HG03342 (cell line): Measurements from ENCODE around the gene PXDC1.
"Not testable (repeated sequence)": the region's sequence is repeated elsewhere in the genome, so short reads cannot be mapped to it uniquely, and the experiment has no call there.

Experiments
- ATAC-seq: cut with Tn5 transposase; IDR thresholded peaks from one replicate; pipeline ENCODE4 v1.9.1; 2021; ENCODE audit warnings: mild to moderate bottlenecking, moderate library complexity; ENCODE audit not compliant: unreplicated experiment

The PXDC1 gene

DNA sequence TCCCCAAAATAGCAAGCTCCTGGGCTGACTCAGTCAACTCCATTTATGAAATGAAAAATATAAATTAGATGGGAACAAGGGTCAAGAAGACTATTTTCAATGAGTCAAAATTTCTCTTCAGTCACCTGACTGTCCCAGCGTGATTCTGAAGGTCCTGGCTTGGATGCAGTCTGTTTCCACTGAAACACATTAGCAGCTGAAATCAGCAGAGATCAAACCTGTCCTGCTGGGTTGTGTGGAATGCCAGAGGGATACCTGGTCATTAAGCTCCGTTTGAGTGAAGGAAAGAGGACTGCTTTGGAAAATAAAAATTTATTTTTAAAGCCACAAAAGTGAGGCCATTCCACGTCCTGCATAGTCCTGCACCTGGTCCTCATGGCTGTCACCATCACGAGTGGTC is 37.4 kb downstream of the PXDC1 start:
- ATAC-seq = no peak

DNA sequence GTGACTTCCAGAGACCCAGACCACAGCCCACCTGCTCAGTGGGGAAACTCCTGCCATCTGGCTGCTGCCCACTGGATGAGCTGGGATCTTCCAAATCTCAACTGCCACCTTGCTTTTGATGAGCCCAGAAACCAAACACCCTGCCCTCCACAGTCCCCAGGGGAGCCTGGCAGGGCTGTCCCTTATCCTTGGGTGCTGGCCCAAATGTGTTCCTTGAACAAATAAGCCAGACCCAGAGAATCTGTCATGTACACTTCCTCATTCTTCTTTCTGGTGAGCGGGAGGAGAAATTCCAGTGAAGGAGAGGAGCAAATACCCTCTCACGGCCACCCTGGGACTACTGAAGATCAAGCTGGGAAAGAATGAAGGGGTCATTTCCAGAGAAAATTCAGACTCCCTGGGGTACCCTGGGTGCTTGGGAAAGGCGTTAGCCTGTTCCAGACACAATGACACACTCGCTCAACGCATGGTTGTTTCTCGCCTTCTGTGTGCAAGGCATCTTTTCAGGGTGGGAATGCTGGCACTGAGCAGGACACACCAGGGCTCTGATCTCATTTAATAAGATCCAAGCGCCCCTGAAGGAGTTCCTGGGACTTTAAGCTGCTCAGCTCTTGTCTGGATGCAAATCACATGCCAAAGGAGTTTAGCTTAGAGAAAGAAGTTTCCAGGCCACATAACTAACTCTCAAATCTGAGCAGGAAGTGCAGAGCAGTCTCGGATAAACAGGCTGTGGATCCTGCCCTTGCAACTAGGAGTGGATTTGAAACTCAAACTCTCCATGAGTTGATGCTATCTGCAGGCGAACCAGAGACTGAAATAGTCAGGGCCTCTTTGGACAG is 38.5 kb downstream of the PXDC1 start:
- ATAC-seq = no peak

DNA sequence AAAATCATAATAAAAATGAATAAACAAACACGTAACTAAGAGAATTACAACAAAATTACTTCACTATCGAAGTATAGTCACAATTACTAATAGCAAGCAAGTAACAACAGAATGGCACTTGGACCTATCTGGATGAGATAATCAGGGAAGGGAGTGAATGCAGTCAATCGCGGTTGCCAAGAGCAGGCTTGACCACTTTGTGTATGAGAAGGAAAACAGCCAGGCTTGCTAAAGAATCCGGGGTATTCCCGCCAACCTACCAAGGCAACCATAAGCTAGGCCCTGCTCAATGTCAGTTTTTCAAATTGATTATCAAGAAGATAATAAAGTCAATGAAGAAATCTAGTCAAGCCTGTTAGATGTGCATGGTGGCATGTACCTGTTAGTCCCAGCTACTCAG is 39.7 kb downstream of the PXDC1 start:
- ATAC-seq = no peak

DNA sequence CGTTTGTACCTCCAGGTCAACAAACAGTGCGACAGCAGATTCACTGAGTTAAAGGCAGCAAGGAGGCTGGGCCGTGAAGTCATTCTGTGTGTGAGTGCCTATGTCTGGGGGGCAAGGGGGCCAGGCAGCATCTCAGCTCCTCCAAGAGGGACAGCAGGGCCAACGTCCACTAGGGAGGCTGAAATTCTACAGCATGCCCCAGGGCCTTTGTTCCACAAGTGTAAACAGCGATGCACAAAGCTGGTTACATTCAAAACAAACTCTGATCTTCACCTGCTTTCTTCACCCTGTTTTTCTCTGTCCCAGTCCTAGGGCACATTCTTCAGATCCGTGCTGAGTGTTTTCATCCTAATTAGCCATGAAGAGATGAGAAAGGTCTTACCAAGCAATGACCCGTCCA is 41.1 kb downstream of the PXDC1 start:
- no peak for ATAC-seq

DNA sequence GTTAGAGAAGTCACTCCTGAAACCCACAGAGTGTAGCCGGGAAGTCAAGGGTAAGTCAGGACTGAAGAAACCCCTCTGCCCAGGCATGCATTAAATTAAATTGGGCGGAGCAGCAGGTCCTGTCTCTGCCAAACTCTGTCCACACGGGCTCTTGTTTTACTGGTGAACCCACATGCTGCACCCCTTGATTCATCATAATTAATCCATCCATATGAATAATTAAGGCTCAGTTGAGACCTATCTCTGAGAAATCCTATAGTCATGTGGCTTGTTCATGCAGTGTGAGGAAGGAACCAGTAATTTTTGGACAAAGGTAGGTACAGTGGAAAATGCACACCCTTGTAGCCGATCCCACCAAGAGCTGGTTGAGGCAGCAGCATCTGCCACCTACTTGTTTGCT is 43.0 kb downstream of the PXDC1 start:
- ATAC-seq = no peak

DNA sequence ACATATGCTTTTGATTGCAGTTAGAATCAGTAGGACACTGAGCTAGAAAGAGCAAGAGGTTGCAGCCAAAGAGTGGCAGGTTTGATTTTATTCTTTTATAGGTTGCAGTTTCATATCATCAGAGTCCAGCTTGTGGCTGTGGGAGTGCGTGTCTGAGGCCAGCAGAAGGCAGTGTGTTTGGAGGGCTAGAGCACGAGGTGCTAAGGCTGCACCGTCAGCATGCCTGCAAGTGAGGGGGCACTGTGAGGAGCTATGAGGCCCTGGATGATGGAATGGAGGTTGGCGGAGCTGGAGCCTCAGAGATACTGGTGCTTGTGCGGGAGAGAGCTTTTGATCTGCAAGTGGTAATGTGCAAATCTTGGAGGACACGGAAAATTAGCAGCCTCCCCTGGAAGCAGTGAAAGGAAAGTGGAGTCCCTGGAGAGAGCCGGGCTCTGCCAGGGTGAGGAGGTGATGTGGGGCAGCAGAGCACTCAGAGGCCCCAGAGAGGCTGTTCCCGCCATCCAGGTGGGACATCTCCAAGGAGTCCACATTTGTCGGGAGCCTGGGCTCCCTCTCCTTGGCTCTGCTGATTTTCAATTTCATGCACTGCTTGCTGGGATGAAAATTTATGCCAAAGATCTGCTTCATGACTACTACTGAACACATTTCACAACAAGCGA is 43.6 kb downstream of the PXDC1 start:
- no peak for ATAC-seq

DNA sequence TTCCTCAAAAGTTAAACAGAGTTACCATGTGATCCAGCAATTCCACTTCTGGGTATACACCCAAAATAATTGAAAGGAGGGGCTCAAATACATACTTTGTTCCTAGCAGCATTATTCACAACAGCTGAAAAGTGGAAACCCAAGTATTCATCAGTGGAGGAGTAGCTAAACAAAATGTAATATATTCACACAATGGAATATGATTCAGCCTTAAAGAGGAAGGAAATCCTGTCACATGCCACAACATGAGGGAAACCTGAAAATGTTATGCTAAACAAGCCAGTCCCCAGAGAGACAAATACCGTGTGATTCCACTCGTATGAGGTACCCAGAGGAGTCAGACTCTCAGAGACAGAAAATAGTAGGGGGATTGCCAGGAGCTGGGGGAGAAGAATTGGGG is 44.5 kb downstream of the PXDC1 start:
- no peak for ATAC-seq

DNA sequence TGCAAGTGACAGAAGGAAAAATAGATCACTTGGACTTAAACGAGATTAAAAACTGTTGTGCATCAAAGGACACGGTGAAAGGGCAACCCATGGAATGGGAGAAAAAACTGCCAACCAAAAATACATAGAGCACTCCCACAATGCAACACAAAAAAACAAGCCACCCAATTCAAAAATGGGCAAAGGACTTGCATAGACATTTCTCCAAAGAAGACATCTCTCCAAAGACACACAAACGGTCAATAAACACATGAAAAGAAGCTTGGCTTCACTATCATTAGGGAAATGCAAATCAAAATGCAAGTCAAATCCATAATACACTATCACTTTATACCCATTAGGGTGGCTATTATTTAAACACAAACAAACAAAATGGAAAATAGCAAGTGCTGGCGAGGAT is 45.0 kb downstream of the PXDC1 start:
- no peak for ATAC-seq

DNA sequence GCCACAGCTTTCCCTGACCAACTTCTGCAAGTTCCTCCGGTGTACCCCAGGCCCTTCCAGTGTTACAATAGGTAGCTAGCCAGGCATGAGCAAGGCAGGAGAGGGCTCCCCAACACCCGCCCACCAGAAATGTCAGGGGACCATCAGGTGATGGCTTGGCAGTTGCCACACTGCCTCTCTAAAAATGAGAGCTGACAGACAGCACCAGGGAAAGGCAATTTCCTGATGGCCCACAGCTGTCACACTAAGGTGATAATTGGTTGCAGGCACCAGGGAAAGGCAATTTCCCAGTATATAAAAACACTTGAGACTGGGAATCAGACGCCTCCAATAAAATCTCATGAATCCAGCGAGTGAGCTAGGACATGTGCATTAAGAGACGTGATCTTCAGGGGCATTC is 49.9 kb downstream of the PXDC1 start:
- no peak for ATAC-seq

DNA sequence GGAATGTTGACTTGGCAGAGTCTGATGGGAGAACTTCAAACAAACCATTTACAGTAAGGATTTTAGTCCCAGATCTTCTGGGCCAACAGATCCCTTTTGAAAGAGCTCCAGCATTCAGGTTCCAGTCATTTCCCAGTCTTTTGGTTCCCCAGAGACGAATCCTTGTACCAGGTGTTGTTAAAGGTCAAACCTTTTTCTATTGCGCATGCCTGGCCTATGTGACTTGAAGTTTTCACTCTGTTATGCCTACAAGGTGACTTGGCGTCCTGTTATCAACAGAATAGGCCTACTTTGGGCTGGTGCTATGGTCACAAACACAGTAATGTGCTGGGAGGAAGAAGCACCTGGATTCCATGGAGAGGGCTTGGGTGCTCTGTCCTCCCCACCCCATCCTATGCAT is 52.3 kb downstream of the PXDC1 start:
- ATAC-seq = no peak

DNA sequence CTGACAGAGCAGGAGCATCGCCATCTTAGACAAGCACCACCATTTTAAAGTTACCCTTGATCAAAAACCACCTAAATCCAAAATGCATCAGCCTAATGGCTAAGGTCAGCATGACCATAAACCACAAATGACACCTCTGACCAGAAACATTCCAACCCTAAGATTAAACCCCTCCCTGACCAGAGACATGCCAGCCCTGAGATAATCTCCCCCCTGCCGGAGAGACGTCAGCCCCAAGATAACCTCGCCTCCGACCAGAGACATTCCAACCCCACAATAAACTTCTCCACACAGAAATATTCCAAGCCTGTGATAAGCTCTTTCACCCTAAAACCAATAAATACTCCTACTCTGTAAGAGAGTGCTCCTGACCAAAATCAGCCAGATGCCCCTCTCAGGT is 53.5 kb downstream of the PXDC1 start:
- no peak for ATAC-seq

DNA sequence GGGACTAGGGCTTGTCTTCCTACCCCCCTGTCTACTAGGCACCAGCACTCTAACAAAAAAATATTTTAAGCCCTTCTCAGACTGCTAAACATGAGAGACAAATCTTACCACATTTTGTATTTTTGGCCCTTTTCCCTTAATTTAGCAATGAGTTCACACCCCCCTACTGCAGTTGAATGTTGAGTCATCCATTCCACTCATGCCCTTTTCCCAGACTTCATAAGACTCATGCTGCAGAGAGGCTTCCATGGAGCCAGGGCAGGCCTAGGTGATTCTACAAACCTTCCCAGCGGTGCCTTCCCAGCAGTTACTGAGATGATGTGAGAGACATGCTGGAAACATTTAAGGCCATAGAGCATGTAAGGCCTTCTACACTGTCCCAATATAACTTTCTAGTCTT is 53.9 kb downstream of the PXDC1 start:
- ATAC-seq = no peak

DNA sequence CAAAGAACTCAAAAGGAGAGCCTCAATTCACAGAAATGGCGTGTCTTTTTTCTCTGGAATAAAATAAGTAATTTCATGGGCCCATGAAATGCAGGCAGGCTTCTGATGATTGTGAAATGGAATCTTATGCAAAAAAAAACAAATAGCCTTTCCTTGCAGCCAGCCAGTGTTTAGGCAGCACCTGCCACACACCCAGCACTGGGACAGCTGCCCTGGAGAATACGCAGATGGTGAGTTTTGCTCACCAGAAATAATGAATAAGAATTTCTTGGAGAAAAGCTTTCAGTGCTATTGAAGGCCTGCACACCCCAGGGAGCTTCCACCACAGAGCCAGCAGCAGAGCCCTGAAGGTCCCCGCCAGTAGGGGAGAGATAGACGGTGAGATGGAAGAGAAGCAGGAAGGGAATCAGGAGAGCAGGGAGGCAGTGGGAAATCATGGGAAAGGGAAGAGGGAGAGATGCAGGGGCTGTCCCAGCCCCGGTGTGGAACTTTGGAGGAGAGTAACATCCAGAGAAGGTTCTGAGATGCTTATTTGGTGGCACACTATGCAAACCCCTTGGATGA is 54.9 kb downstream of the PXDC1 start:
- no peak for ATAC-seq

DNA sequence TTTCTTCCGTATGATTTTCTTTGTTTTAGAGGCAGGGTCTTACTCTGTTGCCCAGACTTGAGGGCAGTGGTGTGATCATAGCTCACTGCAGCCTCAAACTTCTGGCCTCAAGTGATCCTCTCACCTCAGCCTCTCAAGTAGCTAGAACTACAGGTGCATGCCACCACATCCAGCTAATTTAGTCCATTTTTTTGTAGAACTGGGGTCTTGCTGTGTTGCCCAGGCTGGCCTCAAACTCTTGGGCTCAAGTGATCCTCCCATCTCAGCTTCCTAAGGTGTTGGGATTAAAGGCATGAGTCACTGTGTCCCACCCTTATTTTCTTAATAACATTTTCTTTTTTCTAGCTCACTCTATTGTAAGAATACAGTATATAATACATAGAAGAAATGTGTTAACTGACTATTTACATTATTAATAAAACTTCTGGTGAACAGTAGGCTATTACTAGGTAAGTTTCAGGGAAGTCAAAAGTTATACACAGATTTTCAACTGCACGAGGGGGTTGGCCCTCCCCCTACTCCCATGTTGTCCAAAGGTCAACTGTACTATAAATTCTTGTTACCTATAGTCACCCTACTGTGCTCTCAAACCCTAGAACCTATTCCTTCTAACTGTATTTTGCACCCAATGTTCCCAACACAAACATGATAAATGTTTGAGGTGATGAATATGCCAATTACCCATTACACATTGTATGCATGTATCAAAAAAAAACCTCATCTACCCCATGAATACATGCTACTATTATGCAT is 56.3 kb downstream of the PXDC1 start:
- ATAC-seq = no peak

DNA sequence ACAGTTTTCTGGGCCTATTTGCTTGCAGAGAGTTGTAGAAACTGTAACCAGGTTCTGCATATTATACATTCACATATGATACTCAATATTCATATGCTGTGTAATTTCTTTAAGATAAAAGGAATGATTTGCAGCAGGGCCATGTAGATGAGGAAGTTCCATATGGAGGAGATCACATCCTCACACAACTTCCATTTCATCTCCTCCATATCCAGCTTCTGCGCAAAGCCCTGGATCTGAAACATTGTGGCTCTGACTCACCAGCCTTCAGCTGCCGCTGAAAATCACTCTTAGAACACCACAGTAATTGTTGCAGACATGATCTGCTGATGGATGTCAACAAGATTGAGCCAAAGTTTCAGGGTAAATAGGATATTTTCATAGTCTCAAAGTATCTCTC is 57.7 kb downstream of the PXDC1 start:
- ATAC-seq = no peak

DNA sequence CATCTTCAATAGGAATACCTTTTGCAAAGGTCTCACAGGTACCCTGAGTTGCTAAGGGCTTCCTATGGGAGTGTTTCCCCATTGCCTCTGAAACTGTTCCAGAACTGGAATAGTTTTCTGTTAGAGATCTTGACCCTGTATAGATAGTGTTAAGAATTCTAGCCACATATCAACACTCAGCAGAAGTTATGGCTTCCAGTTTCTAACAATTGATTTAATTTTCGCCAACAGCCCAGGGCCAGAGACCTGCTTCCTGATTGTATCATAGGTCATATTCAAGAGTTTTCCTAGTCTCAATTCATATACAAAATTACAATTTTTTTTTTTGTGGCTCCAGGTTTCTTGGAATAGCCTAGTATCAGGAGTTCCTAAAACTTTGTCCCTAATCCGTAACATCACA is 61.0 kb downstream of the PXDC1 start:
- no peak for ATAC-seq

DNA sequence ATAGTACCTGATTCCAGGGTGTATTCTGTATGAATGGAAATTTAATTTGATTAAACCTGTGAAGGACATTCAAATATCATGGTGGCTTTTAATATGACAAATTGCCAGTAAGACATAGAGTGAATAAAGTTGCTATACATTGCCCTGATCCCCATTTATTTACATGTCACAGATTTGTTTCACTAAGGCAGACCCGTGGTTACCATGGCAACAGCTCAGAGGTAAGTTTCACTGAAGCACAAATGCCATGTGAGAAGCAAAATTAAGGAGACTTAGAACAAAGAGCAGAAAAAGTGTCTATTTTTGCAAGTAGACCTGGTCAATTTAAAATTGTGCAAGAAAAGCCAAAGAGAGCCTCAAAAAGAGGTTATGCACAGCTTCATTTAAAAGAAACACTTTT is 63.7 kb downstream of the PXDC1 start:
- ATAC-seq = no peak

DNA sequence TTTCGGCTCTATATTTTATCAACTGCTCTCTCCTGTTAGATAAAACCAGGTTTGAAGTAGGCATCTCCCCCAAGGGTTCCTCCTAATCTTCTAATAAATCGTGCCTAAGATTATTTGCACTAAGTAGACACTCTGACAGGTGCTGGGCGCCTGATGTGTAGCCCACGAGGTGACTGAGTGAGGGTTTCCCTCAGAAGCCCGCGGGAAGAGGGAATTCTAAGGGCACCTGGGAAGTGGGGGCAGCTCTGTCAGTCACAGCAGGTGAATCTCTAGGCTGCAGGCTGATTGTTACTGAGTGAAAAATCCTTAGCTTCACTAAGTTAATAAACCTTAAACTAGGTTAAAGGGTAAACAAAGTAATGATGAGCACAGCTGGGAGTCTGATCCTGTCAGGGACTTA is 68.2 kb downstream of the PXDC1 start:
- no peak for ATAC-seq

DNA sequence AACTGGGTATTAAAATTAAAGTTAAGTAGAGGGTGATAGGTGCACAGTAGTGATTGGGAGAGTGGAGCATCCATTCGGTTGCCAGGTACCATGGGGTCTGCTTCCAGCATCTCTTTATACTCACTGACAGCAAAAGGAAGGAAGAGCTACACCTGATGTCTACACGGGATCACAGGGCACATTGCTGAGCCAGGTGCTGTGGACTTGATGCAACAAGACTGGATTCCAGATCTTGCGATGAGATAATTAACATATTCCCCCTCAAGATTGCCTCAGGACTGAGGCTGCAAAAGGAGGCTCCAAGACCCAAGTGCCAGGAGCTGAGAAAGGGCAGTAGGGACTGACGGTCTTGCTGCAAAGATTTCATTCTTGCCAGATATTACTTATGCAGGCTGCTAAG is 72.6 kb downstream of the PXDC1 start:
- no peak for ATAC-seq

DNA sequence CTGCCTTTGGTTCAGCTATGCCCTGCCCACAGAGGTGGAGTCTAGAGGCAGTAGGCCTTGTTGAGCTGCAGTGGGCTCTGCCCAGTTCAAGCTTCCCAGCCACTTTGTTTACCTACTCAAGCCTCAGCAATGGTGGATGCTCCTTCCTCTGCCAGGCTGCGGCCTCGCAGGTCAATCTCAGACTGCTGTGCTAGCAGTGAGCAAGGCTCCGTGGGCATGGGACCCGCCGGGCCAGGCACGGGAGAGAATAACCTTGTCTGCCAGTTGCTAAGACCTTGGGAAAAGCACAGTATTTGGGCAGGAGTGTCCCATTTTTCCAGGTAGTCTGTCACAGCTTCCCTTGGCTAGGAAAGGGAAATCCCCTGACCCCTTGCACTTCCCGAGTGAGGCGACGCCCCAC is 73.8 kb downstream of the PXDC1 start:
- not testable (repeated sequence) for ATAC-seq

DNA sequence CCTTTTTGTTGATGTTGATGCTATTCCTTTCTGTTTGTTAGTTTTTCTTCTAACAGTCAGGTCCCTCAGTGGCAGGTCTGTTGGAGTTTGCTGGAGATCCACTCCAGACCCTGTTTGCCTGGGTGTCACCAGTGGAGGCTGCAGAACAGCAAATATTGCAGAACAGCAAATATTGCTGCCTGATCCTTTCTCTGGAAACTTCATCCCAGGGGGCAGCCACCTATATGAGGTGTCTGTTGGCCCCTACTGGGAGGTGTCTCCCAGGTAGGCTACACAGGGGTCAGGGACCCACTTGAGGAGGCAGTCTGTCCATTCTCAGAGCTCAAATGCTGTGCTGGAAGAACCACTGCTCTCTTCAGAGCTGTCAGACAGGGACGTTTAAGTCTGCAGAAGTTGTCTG is 74.2 kb downstream of the PXDC1 start:
- not testable (repeated sequence) for ATAC-seq
